HG03354 (cell line): Measurements from ENCODE around the gene ACTRT2.

ENCODE experiments used
- ATAC-seq: cut with Tn5 transposase; IDR thresholded peaks from one replicate; pipeline ENCODE4 v1.9.1; 2021; ENCODE audit warnings: mild to moderate bottlenecking; ENCODE audit not compliant: unreplicated experiment, poor library complexity, severe bottlenecking

Gene ACTRT2

DNA sequence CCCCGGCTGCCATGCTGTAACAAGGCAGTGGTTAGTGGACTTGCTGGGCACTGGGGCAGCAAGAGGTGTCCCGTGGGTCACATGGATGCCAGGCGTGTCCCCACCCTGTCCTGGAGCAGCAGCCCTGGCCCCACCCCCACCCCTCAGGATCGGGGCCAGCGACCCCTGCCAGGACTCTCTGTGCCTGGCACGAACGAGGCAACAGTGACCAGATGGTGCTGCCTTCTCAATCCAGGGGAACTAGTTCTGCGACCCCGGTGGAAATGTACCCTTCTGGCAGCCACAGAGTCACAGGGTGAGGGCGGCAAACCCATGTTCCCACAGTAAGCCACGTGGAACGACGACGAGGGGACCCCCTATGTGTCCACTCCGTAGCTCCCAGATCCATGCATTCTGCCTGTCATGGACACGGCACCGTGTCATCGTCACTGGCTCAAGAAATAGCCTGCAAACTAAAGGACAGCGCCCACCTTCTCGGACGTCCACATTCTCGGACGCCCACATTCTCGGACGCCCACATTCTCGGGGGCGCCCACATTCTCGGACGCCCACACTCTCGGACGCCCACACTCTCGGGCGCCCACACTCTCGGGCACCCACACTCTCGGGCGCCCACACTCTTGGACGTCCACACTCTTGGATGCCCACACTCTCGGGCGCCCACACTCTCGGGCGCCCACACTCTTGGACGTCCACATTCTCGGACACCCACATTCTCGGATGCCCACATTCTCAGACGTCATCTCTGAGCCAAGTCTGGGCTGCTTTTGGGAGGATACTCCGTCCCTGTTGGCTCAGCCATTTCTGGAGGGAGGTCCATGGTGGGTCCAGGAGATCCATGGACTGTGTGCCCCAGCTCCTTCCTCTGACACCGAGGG, 19.6 kb upstream of the ACTRT2 start:
- ATAC-seq: no peak

DNA sequence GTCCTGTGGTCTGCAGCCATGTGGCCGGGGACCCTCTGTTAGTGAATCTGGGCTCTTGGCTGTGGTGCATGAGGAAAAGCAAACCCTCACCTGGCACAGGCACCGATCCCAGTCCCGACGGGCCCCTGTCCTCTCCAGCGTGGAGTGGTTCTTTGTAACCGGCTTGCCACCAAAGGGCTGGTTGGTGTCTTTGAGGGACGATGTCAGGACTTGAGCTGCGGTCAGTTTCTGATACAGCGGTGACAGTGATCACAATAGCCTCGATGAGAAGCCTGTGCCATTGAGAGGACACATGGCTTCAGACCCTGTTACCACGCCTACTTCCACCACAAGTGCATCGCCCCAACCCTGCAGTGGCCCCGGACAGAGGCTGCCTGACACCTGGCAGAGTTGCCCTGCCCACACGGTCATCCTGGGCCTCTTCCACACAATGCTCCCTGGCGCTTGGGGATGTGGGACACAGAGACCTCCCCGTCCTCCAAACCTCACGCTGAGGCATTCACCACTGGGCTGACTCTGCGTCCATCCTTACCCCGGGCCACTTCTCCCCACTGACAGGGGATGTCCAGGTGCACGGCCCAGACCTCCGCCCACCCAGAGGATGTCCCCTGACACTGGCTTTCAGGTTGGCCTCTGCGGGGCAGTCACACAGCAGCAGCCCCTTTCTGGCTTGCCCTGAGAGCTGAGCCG, 18.8 kb upstream of the ACTRT2 start:
- ATAC-seq: no peak

DNA sequence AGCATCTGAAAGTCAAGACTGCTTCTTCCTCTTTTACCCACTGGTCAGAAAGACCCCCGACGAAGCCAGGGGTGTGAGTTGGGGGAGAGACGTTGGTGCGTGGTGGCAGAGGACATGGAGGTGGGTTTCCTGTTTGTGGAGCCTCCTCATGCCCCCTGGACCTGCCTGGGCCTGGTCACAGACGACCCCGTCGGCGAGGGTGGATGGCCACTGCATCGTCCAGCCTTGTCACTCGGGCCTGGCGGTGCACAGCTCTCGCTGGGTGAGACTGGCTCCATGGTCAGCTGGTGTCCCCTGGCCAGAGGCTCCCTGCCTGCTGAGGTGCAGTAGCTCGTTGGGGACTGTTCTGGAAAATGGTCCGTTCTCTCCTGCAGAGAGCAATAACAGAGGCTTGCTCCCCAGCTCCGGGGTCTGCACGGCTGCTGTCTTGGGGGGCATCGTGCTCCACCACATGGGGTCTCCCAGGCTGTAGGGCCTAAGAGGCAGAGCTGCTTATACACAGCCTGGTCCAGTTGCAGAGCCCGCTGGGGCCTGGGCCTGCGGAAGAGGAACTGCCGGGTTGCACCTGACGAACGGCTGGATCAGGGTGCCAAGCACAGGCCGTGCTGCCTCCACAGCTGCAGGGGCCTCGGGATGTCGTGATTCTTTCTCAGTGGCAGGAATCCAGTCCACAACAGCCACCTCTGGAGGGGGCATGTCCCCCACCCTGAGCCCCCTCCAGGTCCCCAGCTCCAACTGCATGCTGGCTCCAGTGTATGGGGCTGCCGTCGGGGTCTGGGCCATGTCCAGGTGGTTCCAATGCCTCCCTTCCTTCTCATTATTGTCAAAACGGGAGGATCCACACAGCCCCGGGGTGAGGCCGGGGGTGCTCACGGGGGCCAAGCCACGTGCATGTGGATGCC, 18.0 kb upstream of the ACTRT2 start:
- ATAC-seq: no peak

DNA sequence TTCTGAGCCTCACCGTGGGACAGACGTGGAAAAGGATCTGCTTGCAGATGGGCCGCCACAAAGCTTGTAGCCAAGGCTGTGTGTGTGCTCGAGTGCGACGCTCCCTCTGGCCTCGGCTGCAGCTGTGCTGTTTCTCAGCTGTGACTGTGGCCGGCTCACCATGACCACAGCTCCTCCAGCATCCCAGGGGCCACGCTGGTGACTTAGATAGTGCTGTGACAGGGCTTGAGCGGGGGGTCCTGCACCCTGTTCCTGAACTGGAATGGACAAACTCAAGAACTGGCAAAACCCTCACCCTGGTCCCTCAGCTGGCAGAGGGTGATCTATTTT, 17.4 kb upstream of the ACTRT2 start:
- no peak for ATAC-seq

DNA sequence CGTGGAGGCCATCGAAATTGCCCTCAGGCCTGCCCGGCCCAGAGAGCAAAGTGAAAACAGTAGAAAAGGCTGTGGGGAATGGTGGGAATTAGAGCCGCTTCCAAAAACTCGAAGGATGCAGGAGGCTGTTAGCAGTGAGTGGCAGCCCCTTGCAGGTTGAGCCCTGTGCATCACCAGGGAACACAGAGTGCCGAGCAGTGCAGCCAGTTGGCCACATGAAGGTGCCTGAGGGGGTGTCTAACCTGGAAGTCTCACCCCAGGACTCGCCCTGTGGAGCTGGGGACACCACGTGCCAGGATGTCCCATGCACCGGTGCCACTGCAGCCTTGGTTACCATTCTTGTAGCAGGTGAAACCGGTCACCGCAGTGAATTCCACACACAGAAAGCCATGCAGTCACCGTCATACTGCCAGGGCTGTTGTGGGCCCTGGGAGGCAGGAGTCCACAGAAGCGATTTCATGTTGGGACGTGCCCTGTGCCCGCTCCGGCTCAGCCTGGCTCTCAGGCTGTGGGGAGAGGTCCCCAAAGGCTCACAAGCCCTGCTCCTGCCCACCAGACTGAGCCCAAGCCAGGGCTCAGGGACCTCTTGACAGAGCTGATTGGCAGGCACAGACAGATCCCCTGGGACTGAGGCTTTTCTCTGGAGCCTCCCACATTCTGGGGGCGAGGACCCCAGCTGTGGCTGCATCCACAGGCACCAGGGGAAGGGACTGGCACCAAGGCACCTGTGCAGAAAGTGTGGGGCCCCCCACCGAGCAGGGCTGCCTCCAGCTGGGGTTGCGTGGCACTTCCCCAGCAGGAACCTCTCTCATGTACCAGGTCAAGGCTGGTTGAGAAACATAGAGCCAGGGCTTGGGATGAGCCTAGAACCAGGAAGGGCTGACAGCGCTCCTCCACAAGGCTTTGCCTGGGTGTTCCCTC, 16.7 kb upstream of the ACTRT2 start:
- ATAC-seq: no peak

DNA sequence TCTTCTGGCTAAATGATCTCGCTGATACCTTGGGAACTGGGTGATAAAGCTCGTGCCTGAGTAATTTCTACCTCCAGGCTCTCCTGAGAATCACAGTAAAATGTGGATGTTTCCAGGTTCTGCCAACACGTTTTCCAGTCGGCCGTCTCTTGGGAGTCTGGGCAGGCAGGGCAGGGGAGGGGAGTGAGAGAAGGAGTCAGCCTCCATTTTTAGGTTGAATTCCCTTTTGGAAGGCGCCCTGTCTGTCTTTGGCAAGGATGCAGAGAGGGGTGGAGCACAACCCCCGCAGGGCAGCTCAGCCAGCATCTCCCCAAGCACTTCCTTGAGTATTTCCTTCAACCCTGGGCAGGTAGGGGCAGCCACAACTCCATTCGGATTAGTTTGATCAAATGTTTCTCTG, 15.5 kb upstream of the ACTRT2 start:
- ATAC-seq: no peak

DNA sequence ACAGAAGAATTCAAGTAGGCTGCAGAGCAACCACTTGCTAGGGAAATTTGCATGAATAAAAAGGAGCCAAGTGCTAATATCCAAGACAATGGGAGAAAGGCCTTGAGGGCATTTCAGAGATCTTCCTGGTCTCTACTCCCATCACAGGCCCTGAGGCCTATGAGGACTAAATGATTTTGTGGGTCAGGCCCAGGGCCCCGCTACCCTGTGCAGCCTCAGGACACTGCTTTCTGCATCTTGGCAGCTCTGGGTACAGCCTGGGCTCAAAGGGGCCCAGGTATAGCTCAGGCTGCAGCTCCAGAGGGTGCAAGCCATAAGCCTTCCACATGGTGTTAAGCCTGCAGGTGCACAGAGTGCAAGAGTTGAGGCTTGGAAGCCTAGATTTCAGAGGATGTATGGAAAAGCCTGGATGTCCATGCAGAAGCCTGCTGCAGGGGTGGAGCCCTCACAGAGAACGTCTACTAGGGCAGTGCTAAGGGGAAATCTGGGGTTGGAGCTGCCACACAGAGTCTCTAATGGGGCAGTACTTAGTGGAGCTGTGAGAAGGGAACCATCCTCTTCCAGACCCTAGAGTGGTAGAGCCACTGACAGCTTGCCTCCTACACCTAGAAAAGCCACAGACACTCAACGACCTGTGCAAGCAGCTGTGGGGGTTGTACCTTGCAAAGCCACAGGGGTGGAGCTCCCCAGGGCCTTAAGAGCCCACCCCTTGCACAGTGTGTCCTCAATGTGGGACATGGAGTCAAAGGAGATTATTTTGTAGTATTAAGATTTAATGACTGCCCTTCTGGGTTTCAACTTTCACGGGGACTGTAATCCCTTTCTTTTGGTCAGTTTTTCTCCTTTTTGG, 13.7 kb upstream of the ACTRT2 start:
- no peak for ATAC-seq

DNA sequence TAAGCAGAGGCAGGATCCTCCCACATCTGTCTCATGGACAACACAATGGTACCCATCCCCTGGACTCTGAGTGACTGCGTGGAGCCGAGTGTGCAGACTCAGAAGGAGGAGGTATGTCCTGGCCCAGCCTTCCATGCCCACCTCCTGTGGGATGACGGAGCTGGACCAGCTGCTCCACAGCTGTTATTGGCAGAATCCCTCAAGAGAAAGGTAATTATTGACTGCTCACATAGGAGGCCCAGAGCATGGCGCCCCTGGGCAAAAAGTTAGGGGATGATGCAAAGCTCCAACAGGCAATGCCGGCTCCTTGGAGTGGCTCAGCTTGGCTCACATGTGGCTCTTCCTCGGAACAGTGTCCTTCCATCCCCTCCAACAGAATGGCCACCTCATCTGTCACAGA, 12.2 kb upstream of the ACTRT2 start:
- ATAC-seq: no peak

DNA sequence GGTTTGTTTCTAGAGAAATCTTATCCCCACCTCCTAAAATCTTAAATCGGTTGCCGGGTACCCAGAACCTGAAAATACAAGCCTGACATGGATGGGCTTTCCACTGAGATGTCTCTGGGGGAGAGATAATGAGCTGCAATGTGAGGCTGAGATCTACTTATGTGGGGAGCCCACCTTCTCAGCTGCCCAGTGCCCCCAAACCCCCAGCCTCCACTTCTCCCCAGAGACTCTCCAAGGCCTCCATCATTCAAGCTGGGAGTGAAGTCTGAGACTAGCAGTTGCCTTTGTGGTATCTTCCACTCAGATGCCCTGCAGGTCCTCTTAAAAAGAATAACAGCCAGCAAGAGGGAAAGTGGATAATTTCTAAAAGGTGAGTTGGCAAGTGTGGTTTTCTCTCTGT, 11.7 kb upstream of the ACTRT2 start:
- no peak for ATAC-seq

DNA sequence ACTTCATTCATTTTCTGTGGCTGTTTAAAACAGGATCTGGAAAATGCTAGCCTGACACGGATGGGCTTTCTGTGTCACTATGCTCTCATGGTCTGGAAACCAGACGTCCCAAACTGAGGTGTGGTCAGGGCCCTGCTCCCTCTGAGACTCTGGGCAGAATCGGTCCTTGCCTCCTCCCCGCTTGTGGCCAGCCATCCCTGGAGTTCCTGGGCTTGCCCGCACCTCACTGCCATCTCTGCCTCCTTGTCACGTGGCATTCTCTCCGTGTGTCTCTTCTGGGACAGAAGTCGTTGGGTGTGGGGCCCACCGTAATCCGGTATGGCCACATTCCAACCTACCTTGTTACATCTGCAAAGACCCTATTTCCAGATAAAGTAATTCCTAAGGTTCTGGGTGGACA, 10.1 kb upstream of the ACTRT2 start:
- ATAC-seq: no peak

DNA sequence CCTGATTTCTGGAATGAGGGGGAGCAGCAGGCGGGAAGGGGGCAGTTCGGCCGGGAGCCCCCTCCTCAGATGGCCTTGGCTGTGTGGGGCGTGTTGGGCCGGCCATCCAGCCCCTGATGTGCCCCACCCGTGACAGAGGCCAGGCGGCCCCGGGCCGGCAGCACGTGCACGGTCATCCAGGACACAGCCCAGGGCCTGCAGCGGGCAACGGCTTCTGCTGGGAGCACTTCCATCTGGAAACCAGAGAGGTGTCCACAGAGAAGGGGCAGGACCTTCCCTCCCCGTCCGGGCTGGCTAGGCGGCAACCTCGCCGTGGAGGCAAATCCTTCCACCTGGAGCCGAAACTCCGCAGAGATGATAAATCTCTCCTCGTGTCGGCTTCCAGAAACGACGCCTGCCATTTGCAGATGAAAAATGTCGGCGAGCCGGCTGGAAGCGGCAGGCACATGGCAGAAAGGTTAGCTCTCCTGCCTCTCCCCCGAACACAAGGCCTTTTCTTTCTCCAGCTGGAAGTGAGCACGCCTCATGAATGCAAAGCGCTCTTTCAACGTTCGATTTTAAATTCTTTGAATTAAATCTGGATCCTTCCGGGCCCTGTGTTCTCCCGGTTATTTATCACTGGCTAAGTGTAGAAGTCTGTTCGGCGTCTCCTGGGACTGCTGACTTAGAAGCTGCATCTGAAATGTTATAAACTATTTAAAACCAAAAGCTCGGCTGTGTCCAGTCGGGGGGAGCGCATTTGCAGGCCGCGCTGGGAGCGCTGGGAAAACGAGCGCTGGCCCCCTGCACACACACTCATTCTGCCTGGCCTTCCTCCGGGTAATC, 9.4 kb upstream of the ACTRT2 start:
- ATAC-seq: no peak

DNA sequence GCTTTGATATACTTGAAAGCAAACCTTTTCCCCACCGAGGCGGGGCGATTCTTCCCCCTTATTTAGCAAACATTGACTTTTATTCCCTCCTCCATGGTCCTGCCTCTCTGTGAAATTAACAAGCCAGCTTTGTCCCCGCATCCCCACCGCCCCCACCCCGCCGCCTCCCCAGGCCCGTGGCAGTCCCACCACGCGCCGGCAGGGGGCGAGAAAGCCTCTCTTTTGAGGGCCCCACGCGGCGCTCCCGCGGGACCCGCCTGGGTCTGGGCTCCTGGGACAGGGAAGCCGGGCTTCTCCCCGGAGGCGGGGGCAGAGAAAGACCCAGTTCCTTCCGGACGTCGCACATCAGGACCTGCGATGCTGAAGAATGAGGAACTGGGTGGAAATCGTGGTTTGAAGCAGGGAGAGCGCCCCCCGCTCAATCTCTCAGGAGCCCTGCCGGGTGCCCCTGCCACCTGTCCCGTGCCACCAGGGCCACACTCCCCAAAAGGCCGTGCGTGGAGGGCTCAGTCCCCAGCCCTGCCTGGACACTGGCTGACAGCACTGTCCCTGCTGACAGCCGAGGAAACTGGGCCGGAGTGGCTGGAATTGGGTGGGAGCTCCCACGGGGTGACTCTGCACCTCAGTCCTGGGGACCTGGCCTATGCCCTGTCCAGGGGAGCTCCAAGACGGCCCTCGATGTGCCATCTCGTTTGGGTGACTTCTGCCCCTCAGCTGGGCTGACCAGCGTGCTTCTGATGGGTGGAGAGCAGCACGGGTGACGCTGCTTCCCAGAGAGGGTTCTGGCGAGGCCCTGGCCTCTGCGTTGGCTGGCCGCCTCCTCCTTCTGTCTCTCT, 8.6 kb upstream of the ACTRT2 start:
- ATAC-seq: no peak

DNA sequence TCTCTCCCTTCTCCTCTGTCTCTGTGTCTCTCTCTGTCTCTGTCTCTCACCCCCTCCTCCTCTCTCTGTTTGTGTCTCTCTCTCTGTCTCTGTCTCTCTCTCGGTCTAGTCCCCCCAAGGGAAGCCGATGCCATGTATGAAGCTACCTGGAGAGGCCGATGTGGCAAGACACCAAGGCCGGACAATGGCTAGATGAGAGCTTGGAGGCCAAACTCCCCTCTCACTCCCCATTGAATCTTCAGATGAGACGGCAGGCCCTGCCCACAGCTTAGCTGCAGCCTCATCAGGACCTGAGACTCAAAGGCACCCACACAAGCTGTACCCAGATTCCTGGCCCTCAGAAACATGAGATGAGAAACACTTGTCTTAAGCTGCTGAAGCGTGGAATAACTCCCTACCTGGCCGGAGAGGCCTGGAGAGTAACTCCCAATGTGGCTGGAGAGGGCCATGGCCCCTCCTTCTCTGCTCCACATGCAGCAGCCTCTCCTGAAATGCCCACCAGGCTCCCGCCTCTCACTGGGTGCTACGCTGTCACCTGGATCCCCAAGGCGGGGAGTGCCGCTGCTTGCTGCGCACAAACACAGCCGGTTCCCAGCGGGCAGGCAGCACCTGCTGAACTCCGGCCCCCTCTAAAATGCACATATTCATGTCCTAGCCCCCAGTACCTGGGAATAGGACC, 7.8 kb upstream of the ACTRT2 start:
- ATAC-seq: no peak

DNA sequence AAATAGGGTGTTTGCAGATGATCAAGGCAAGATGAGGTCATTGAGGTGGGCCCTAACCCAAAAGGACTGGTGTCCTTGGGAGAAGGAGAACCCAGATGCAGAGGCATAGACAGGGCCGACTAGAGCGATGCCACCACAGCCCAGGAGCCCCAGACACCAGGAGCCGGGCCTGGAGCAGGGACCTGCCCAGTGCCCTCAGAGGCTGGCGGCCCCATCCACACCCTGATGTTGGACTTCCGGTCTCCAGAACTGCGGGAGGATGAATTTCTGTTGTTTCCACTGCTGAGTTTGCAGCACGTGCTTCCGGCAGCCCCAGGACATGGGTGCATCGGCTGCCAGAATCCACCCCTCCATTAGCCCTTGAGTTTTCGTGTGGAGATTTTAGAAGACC, 7.2 kb upstream of the ACTRT2 start:
- no peak for ATAC-seq

DNA sequence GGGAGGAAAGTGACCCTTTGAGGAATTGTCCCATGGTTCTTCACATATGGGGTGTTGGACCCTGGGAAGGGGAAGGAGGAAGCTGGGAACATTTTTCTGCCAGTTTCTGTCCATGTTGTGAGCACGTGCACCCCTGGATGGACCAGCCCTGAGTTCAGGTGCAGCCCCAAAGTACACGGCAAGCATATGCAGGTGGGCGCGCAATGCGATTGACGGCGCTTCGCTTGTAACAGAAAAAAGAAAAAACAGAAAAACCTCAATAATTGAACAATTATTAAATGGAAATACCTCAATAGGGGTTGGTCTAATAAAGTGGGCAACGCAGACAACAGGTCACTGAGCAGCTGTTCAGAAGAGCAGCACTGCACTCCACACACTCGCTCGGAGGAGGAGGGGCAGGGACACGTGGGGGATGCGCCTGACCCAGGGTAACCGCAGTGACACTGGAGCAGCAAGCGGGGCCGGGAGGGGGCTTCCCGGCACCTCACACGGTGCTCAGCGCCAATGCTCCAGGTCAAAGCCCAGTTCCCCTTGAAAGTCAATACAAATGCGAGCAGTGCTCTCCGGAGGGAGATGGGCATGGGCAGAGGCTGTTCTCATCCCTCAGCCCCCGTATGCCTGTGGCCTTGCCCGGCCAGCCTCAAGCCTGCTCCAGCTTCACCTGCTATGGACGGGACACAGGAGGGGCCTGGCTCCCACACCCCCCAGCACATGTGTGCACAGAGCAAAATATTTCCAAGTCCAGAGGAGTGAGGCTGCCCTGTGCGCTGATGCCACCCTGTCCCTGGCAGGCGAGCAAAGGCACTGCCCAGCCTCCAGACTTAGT, 6.6 kb upstream of the ACTRT2 start:
- no peak for ATAC-seq

DNA sequence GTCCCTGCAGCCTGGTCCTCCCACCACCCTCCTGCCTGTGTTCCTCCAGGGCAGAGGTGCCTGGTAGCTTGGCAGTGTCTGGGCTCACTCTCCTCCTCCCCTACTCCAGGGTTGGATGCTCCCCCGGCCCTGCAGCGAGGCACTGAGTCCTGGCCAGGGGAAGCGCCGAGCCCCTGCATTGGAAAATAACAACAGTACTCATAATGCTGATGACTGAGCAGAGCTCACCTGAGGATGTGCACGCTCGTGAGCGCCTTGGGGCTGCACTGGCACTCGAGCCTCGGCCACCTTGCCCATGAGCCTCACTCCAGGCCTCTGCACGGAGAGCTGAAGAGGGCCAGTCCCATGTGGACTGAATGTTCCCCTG, 6.0 kb upstream of the ACTRT2 start:
- no peak for ATAC-seq
